ENCODE measurements around the gene EPB41L4B. TPM values are rescaled to one million over a fixed set of nuclear protein-coding genes. Genes with fewer than 3 reads are reported as not detected.

The EPB41L4B gene
- total RNA-seq, 2 donors from 2014 or later, result 87.3 to 151 TPM

- Histone ChIP-seq H3K4me3 (no peak overlapping the region), H3K27ac (no peak overlapping the region), H3K9ac (ENCODE audit: low read depth in 2 of 2, low read length in 2 of 2) (no peak overlapping the region), H3K9me3 (no peaks in the 10 kb centered on the region), H3K4me1 (no peaks in the 10 kb centered on the region), H3K36me3 (no peaks in the 10 kb centered on the region), H3K27me3 (no peaks in the 10 kb centered on the region)
- no peak for TF ChIP-seq CTCF (IDR thresholded peaks at IDR 0.05)
- intact Hi-C loops (cut with DNase I), result loop anchor here (5.0 kb wide), 1 partner anchor 71 kb away; no protein-coding TSS in a partner anchor
- DNase-seq, result no peak
Measured at GRCh38 chr9:109246533-109246932, 74.3 kb downstream of the EPB41L4B start.

- Histone ChIP-seq H3K4me1 (no peaks in the 10 kb centered on the region), H3K36me3 (no peaks in the 10 kb centered on the region), H3K27me3 (no peaks in the 10 kb centered on the region), H3K4me3 (no peak overlapping the region), H3K27ac (no peak overlapping the region), H3K9me3 (no peaks in the 10 kb centered on the region), H3K9ac (ENCODE audit: low read depth in 2 of 2, low read length in 2 of 2) (no peak overlapping the region)
- TF ChIP-seq CTCF (IDR thresholded peaks at IDR 0.05), result no peak
- DNase-seq, result no peak
- intact Hi-C loops (cut with DNase I), result loop anchor here (5.0 kb wide), 1 partner anchor 72 kb away; no protein-coding TSS in a partner anchor
Measured at GRCh38 chr9:109245310-109245897, 75.5 kb downstream of the EPB41L4B start.

GRCh38 chr9:109244179-109245132 is 76.4 kb downstream of the EPB41L4B start:
- Histone ChIP-seq H3K36me3 (no peaks in the 10 kb centered on the region), H3K27ac (no peak overlapping the region), H3K27me3 (no peaks in the 10 kb centered on the region), H3K9me3 (no peaks in the 10 kb centered on the region), H3K4me3 (no peak overlapping the region), H3K9ac (ENCODE audit: low read depth in 2 of 2, low read length in 2 of 2) (no peak overlapping the region), H3K4me1 (no peaks in the 10 kb centered on the region)
- DNase-seq, result peak; percentile 81
- peak; percentile 89 for TF ChIP-seq CTCF (IDR thresholded peaks at IDR 0.05)
- intact Hi-C loops (cut with DNase I), result loop anchor here (5.0 kb wide), 1 partner anchor 73 kb away; no protein-coding TSS in a partner anchor

- Histone ChIP-seq H3K27me3 (no peaks in the 10 kb centered on the region), H3K27ac (no peak overlapping the region), H3K9ac (ENCODE audit: low read depth in 2 of 2, low read length in 2 of 2) (no peak overlapping the region), H3K36me3 (no peaks in the 10 kb centered on the region), H3K4me3 (no peak overlapping the region), H3K9me3 (no peaks in the 10 kb centered on the region), H3K4me1 (no peaks in the 10 kb centered on the region)
- no peak for DNase-seq
- TF ChIP-seq CTCF (IDR thresholded peaks at IDR 0.05), result no peak
- intact Hi-C loops (cut with DNase I), result no loop called here
Measured at GRCh38 chr9:109242741-109243140, 78.1 kb downstream of the EPB41L4B start.

- Histone ChIP-seq H3K27ac (no peak overlapping the region), H3K9ac (ENCODE audit: low read depth in 2 of 2, low read length in 2 of 2) (no peak overlapping the region), H3K4me1 (no peaks in the 10 kb centered on the region), H3K27me3 (no peaks in the 10 kb centered on the region), H3K36me3 (no peaks in the 10 kb centered on the region), H3K9me3 (no peaks in the 10 kb centered on the region), H3K4me3 (no peak overlapping the region)
- no peak for TF ChIP-seq CTCF (IDR thresholded peaks at IDR 0.05)
- intact Hi-C loops (cut with DNase I), result no loop called here
- no peak for DNase-seq
Measured at GRCh38 chr9:109242014-109242413, 78.8 kb downstream of the EPB41L4B start.

Measured in colonic mucosa (tissue), 4 donors.